Endodermal cell (in vitro differentiated cells): ENCODE data around the gene ENHO. TPM values are rescaled to one million over a fixed set of nuclear protein-coding genes. Genes with fewer than 3 reads are reported as not detected.
A peak's percentile ranks its signal among the peaks of the same experiment; 100 is the strongest.

Source experiments
- DNase-seq: peaks from one replicate; pipeline ENCODE4 v3.0.0-alpha.2; 2017
- H3K27ac ChIP-seq: 2 replicates; pipeline ENCODE4 v1.5.1; 2013; ENCODE audit warnings: mild to moderate bottlenecking, low read depth, low read length, moderate library complexity
- H3K27me3 ChIP-seq: 2 replicates; pipeline ENCODE4 v1.6.1; 2013; ENCODE audit warnings: mild to moderate bottlenecking, low read length, moderate library complexity; ENCODE audit not compliant: insufficient read depth, control insufficient read depth, poor library complexity, severe bottlenecking
- H3K36me3 ChIP-seq: 2 replicates; pipeline ENCODE4 v1.7.0; 2013; ENCODE audit warnings: mild to moderate bottlenecking, low read length, moderate library complexity; ENCODE audit not compliant: control insufficient read depth, insufficient read depth
- H3K4me1 ChIP-seq: one replicate; pipeline ENCODE4 v1.7.0; 2013; ENCODE audit warnings: low read length; ENCODE audit not compliant: control insufficient read depth, insufficient read depth
- H3K4me3 ChIP-seq: 2 replicates; pipeline ENCODE4 v1.5.1; 2013; ENCODE audit warnings: mild to moderate bottlenecking, low read length, moderate library complexity
- H3K9ac ChIP-seq: 2 replicates; pipeline ENCODE4 v1.6.1; 2013; ENCODE audit warnings: mild to moderate bottlenecking, low read length, moderate library complexity; ENCODE audit not compliant: poor library complexity, severe bottlenecking; ENCODE audit errors: extremely low read depth
- H3K9me3 ChIP-seq: 2 replicates; pipeline ENCODE4 v1.6.1; 2013; ENCODE audit warnings: mild to moderate bottlenecking, low read length, moderate library complexity; ENCODE audit not compliant: control insufficient read depth
- H3K27ac Mint-ChIP-seq: 2 replicates; pipeline ENCODE4 v1.8.0; 2020; ENCODE audit warnings: mixed read lengths
- H3K27me3 Mint-ChIP-seq: 2 replicates; pipeline ENCODE4 v1.8.0; 2021; ENCODE audit warnings: mild to moderate bottlenecking, mixed read lengths; ENCODE audit not compliant: insufficient read depth
- H3K36me3 Mint-ChIP-seq: 2 replicates; pipeline ENCODE4 v1.8.0; 2020; ENCODE audit warnings: low read depth, mixed read lengths
- H3K4me1 Mint-ChIP-seq: 2 replicates; pipeline ENCODE4 v1.8.0; 2020; ENCODE audit warnings: mixed read lengths
- H3K4me3 Mint-ChIP-seq: 2 replicates; pipeline ENCODE4 v1.8.0; 2020; ENCODE audit warnings: mild to moderate bottlenecking, moderate library complexity, mixed read lengths
- H3K9me3 Mint-ChIP-seq: 2 replicates; pipeline ENCODE4 v1.8.0; 2020; ENCODE audit warnings: mild to moderate bottlenecking, mixed read lengths
- CTCF ChIP-seq: fragments of 200-600 bp; sonication (generic); conservative IDR thresholded peaks from 2 replicates; pipeline ENCODE4 v1.5.0; 2021; ENCODE audit warnings: antibody characterized with exemption, mild to moderate bottlenecking
- WGBS, 2 experiments: methylation state at CpG; one replicate each; pipeline versions ENCODE4 v1.1.5 to v1.1.7; 2013; ENCODE audit warnings: missing lambda C conversion rate in 2 of 2, mixed read lengths in 1 of 2; ENCODE audit not compliant: insufficient coverage in 1 of 2, insufficient read length in 1 of 2; 5-methylcytosine and 5-hydroxymethylcytosine counted together
- total RNA-seq, 2 donors: library from RNA; stranded (reverse); fragmentation: NEBNext Ultra II Directional in 1 of 2; extraction: Animal tissue kit (Norgen Biotek cat#: 25700) in 1 of 2; gene quantifications; 2 replicates in 1 of 2; 3 replicates in 1 of 2; pipeline ENCODE4 v1.2.1, GENCODE V29; 2021

Gene ENHO
- total RNA-seq, 2 donors from 2014 or later = 7.1 to 14.5 TPM

GRCh38 chr9:34479431-34479866 is 43.3 kb downstream of the ENHO start:
- Histone ChIP-seq H3K9me3 (no peaks in the 10 kb centered on the region), H3K4me3 (no peak overlapping the region), H3K36me3 (no peaks in the 10 kb centered on the region), H3K9ac (no peak overlapping the region), H3K27me3 (no peaks in the 10 kb centered on the region), H3K4me1 (no peaks in the 10 kb centered on the region), H3K27ac (no peak overlapping the region)
- Mint-ChIP-seq H3K4me3 (no peak overlapping the region), H3K27me3 (peaks cover 15% of the 10 kb centered on the region), H3K4me1 (no peaks in the 10 kb centered on the region), H3K27ac (no peak overlapping the region), H3K9me3 (no peaks in the 10 kb centered on the region), H3K36me3 (no peaks in the 10 kb centered on the region)
- 66 to 85% methylated on average over 3 to 5 of the region's 5 CpGs for WGBS, 2 experiments
- DNase-seq = no peak
- TF ChIP-seq CTCF = no peak

DNA sequence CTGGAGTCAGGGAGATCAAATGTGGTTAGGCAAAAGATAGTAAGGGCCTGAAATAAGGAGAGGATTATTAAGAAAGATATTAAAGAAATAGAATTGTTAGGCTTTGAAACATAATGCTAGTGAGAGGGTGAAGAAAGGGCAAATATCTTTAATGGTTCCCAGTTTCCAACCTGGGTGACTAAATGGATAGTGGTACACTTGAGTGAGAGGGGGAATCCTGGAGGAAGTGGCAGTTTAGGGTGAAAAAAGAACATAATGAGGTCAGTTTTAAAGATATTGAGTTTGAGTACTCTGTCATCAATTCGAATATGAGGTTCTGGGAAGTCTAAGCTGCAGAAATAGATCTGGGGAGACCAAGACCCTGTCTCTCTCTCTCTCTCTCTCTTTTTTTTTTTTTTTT is 45.2 kb downstream of the ENHO start:
- 83 to 90% methylated on average over 1 of the region's 1 CpG for WGBS, 2 experiments
- no peak overlapping the region for H3K27ac ChIP-seq
- Mint-ChIP-seq H3K27ac (no peak overlapping the region), H3K9me3 (no peaks in the 10 kb centered on the region), H3K4me3 (no peak overlapping the region), H3K27me3 (peaks cover 15% of the 10 kb centered on the region), H3K4me1 (no peaks in the 10 kb centered on the region), H3K36me3 (no peaks in the 10 kb centered on the region)
- TF ChIP-seq CTCF = no peak
- DNase-seq = no peak
- no peaks in the 10 kb centered on the region for H3K4me1 ChIP-seq
- no peaks in the 10 kb centered on the region for H3K27me3 ChIP-seq
- H3K9me3 ChIP-seq = no peaks in the 10 kb centered on the region
- H3K36me3 ChIP-seq = no peaks in the 10 kb centered on the region
- H3K9ac ChIP-seq = no peak overlapping the region
- no peak overlapping the region for H3K4me3 ChIP-seq

GRCh38 chr9:34475097-34475496 is 47.7 kb downstream of the ENHO start:
- WGBS, 2 experiments = 81 to 86% methylated on average over 3 of the region's 3 CpGs
- no peak overlapping the region for H3K27ac ChIP-seq
- no peaks in the 10 kb centered on the region for H3K9me3 Mint-ChIP-seq
- H3K4me1 Mint-ChIP-seq = no peaks in the 10 kb centered on the region
- DNase-seq = peak; percentile 6
- H3K27me3 Mint-ChIP-seq = peaks cover 13% of the 10 kb centered on the region
- no peak overlapping the region for H3K4me3 Mint-ChIP-seq
- H3K36me3 Mint-ChIP-seq = no peaks in the 10 kb centered on the region
- H3K9ac ChIP-seq = no peak overlapping the region
- TF ChIP-seq CTCF = no peak
- no peaks in the 10 kb centered on the region for H3K4me1 ChIP-seq
- no peak overlapping the region for H3K27ac Mint-ChIP-seq
- H3K27me3 ChIP-seq = no peaks in the 10 kb centered on the region
- H3K9me3 ChIP-seq = no peaks in the 10 kb centered on the region
- no peak overlapping the region for H3K4me3 ChIP-seq
- no peaks in the 10 kb centered on the region for H3K36me3 ChIP-seq

Other genes starting within 250 kb of the ENHO start
- 10 to 100 TPM in 1 of 2 donors, 1 to 10 TPM in 1; 7.7 to 10.6 TPM for gene KIF24, start 193.7 kb downstream of the ENHO start, total RNA-seq
- gene NUDT2, start 193.4 kb downstream of the ENHO start, total RNA-seq = 10 to 100 TPM; 20.6 to 29.4 TPM
- 10 to 100 TPM; 56.7 to 58.8 TPM for gene MYORG, start 146.1 kb downstream of the ENHO start, total RNA-seq
- gene FAM219A, start 64.4 kb downstream of the ENHO start, total RNA-seq = 10 to 100 TPM; 17.1 to 19.6 TPM
- gene DNAI1, start 64.2 kb downstream of the ENHO start, total RNA-seq = 1 to 10 TPM; 2.5 to 4.1 TPM
- 1 to 10 TPM in 1 of 2 donors, under 1 TPM in 1; 0.53 to 1.6 TPM for gene CNTFR, start 66.7 kb upstream of the ENHO start, total RNA-seq
- gene RPP25L, start 89.1 kb upstream of the ENHO start, total RNA-seq = 10 to 100 TPM; 19.3 to 22.4 TPM
- 10 to 100 TPM; 51.9 to 53.6 TPM for gene DCTN3, start 97.5 kb upstream of the ENHO start, total RNA-seq
- gene ARID3C, start 106.1 kb upstream of the ENHO start, total RNA-seq = under 1 TPM; 0.31 to 0.80 TPM
- gene SIGMAR1, start 114.8 kb upstream of the ENHO start, total RNA-seq = 10 to 100 TPM; 49.1 to 49.4 TPM
- gene GALT, start 123.7 kb upstream of the ENHO start, total RNA-seq = 10 to 100 TPM; 44.3 to 49.3 TPM
- 10 to 100 TPM in 1 of 2 donors, 1 to 10 TPM in 1; 6.9 to 12.7 TPM for gene IL11RA, start 129.2 kb upstream of the ENHO start, total RNA-seq
- not detected for gene CCL27, start 139.7 kb upstream of the ENHO start, total RNA-seq
- gene CCL19, start 168.3 kb upstream of the ENHO start, total RNA-seq = not detected
- gene CCL21, start 187.1 kb upstream of the ENHO start, total RNA-seq = not detected